ENCODE results near the gene SAMMSON. TPM values are rescaled to one million over a fixed set of nuclear protein-coding genes. Genes with fewer than 3 reads are reported as not detected.

SAMMSON gene
- total and polyA plus RNA-seq, 2 experiments from 2014 or later, result not detected

DNA sequence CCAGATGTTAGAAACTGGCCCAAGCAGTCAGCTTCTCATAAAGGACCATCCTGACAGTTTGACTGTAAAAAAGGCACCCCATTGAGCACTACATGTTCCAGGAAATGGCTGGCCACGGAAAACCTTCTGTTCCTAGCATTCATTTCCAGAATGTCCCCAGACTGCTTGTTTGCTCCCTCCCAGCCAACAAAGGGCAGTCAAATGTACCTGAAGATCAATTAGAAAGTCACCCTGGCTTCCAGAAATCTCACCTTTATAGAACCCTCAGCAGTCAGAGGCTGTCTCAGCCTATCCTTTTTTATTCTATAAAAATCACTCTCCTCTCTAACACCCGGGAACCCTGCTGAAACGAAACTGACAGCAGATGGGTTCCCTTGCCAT, 784 bp upstream of the SAMMSON start:
- H3K27me3 Mint-ChIP-seq (ENCODE audit: insufficient read depth, low read depth, poor library complexity), result peaks cover 4% of the 10 kb centered on the region
- Histone ChIP-seq H3K4me2 (no peak overlapping the region), H4K20me1 (replicated peaks; ENCODE audit: insufficient read depth) (no peaks in the 10 kb centered on the region), H3K9me2 (ENCODE audit: insufficient read depth) (no peaks in the 10 kb centered on the region), H3K79me2 (replicated peaks; ENCODE audit: insufficient read depth) (no peaks in the 10 kb centered on the region), H3K4me3 (no peak overlapping the region), H3K27me3 (ENCODE audit: insufficient read depth) (no peaks in the 10 kb centered on the region), H3F3A (replicated peaks; ENCODE audit: low read depth) (no peaks in the 10 kb centered on the region), H3K27ac (ENCODE audit: low read depth) (no peak overlapping the region), H2AFZ (no peak overlapping the region), H3K4me1 (ENCODE audit: insufficient read depth) (0 out of 2 replicates have a peak, but pooled peaks cover 3% of the 10 kb centered on the region), H3K36me3 (ENCODE audit: insufficient read depth) (no peaks in the 10 kb centered on the region)
- TF ChIP-seq, protein P1, sequence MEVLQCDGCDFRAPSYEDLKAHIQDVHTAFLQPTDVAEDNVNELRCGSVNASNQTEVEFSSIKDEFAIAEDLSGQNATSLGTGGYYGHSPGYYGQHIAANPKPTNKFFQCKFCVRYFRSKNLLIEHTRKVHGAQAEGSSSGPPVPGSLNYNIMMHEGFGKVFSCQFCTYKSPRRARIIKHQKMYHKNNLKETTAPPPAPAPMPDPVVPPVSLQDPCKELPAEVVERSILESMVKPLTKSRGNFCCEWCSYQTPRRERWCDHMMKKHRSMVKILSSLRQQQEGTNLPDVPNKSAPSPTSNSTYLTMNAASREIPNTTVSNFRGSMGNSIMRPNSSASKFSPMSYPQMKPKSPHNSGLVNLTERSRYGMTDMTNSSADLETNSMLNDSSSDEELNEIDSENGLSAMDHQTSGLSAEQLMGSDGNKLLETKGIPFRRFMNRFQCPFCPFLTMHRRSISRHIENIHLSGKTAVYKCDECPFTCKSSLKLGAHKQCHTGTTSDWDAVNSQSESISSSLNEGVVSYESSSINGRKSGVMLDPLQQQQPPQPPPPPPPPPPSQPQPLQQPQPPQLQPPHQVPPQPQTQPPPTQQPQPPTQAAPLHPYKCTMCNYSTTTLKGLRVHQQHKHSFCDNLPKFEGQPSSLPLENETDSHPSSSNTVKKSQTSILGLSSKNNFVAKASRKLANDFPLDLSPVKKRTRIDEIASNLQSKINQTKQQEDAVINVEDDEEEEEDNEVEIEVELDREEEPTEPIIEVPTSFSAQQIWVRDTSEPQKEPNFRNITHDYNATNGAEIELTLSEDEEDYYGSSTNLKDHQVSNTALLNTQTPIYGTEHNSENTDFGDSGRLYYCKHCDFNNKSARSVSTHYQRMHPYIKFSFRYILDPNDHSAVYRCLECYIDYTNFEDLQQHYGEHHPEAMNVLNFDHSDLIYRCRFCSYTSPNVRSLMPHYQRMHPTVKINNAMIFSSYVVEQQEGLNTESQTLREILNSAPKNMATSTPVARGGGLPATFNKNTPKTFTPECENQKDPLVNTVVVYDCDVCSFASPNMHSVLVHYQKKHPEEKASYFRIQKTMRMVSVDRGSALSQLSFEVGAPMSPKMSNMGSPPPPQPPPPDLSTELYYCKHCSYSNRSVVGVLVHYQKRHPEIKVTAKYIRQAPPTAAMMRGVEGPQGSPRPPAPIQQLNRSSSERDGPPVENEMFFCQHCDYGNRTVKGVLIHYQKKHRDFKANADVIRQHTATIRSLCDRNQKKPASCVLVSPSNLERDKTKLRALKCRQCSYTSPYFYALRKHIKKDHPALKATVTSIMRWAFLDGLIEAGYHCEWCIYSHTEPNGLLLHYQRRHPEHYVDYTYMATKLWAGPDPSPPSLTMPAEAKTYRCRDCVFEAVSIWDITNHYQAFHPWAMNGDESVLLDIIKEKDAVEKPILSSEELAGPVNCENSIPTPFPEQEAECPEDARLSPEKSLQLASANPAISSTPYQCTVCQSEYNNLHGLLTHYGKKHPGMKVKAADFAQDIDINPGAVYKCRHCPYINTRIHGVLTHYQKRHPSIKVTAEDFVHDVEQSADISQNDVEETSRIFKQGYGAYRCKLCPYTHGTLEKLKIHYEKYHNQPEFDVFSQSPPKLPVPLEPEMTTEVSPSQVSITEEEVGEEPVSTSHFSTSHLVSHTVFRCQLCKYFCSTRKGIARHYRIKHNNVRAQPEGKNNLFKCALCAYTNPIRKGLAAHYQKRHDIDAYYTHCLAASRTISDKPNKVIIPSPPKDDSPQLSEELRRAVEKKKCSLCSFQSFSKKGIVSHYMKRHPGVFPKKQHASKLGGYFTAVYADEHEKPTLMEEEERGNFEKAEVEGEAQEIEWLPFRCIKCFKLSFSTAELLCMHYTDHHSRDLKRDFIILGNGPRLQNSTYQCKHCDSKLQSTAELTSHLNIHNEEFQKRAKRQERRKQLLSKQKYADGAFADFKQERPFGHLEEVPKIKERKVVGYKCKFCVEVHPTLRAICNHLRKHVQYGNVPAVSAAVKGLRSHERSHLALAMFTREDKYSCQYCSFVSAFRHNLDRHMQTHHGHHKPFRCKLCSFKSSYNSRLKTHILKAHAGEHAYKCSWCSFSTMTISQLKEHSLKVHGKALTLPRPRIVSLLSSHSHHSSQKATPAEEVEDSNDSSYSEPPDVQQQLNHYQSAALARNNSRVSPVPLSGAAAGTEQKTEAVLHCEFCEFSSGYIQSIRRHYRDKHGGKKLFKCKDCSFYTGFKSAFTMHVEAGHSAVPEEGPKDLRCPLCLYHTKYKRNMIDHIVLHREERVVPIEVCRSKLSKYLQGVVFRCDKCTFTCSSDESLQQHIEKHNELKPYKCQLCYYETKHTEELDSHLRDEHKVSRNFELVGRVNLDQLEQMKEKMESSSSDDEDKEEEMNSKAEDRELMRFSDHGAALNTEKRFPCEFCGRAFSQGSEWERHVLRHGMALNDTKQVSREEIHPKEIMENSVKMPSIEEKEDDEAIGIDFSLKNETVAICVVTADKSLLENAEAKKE (CRISPR knock-in tag; IDR thresholded peaks at IDR 0.05), result 0 out of 2 replicates have a peak, but pooled peaks have one; percentile 16
- no peak for TF ChIP-seq POLR2AphosphoS5 (IDR thresholded peaks at IDR 0.05; ENCODE audit: low read depth)
- ATAC-seq, result no peak; the same call in 2 of the 3 replicates
- H3K36me3 Mint-ChIP-seq (ENCODE audit: low read depth), result no peaks in the 10 kb centered on the region
- DNase-seq (ENCODE audit: low spot score), result peak; percentile 26
- no peak overlapping the region for H3K27ac Mint-ChIP-seq
- no peak overlapping the region for H3K4me3 Mint-ChIP-seq
- H3K9me3 Mint-ChIP-seq, result no peaks in the 10 kb centered on the region
- H3K4me1 Mint-ChIP-seq, result peaks cover 26% of the 10 kb centered on the region

DNA sequence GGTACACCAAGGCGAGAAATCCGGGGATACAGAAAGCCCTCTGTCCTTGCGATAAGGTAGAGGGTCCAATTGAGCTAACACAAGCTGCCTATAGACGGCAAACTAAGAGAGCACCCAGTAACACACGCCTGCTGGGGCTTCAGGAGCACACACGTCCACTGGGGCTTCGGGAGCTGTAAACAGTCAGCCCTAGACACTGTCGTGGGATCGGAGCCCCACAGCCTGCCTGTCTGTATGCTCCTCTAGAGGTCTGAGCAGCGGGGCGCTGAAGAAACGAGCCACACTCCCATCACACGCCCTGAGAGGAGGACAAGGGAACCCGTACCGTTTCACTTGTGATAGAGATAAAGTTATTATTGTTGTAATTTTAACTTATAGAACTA, 486 bp downstream of the SAMMSON start:
- H3K27ac ChIP-seq (ENCODE audit: low read depth), result no peak overlapping the region

More for the DNA sequence above, 486 bp downstream of the SAMMSON start:
- Histone ChIP-seq H3K79me2 (replicated peaks; ENCODE audit: insufficient read depth) (no peaks in the 10 kb centered on the region), H3K36me3 (ENCODE audit: insufficient read depth) (no peaks in the 10 kb centered on the region), H3K4me3 (no peak overlapping the region), H3F3A (replicated peaks; ENCODE audit: low read depth) (no peaks in the 10 kb centered on the region), H3K4me1 (ENCODE audit: insufficient read depth) (0 out of 2 replicates have a peak, but pooled peaks cover 3% of the 10 kb centered on the region), H2AFZ (peak overlapping the region; percentile 57), H3K4me2 (no peak overlapping the region), H3K9me2 (ENCODE audit: insufficient read depth) (no peaks in the 10 kb centered on the region), H3K27me3 (ENCODE audit: insufficient read depth) (no peaks in the 10 kb centered on the region), H4K20me1 (replicated peaks; ENCODE audit: insufficient read depth) (no peaks in the 10 kb centered on the region)
- no peak for TF ChIP-seq CREB1 (CRISPR knock-in tag; IDR thresholded peaks at IDR 0.05; ENCODE audit: low read depth)
- TF ChIP-seq, protein P2, sequence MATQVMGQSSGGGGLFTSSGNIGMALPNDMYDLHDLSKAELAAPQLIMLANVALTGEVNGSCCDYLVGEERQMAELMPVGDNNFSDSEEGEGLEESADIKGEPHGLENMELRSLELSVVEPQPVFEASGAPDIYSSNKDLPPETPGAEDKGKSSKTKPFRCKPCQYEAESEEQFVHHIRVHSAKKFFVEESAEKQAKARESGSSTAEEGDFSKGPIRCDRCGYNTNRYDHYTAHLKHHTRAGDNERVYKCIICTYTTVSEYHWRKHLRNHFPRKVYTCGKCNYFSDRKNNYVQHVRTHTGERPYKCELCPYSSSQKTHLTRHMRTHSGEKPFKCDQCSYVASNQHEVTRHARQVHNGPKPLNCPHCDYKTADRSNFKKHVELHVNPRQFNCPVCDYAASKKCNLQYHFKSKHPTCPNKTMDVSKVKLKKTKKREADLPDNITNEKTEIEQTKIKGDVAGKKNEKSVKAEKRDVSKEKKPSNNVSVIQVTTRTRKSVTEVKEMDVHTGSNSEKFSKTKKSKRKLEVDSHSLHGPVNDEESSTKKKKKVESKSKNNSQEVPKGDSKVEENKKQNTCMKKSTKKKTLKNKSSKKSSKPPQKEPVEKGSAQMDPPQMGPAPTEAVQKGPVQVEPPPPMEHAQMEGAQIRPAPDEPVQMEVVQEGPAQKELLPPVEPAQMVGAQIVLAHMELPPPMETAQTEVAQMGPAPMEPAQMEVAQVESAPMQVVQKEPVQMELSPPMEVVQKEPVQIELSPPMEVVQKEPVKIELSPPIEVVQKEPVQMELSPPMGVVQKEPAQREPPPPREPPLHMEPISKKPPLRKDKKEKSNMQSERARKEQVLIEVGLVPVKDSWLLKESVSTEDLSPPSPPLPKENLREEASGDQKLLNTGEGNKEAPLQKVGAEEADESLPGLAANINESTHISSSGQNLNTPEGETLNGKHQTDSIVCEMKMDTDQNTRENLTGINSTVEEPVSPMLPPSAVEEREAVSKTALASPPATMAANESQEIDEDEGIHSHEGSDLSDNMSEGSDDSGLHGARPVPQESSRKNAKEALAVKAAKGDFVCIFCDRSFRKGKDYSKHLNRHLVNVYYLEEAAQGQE (IDR thresholded peaks at IDR 0.05; ENCODE audit: unreplicated experiment), result no peak
- no peak for TF ChIP-seq POLR2AphosphoS5 (IDR thresholded peaks at IDR 0.05; ENCODE audit: low read depth)
- TF ChIP-seq JUNB (IDR thresholded peaks at IDR 0.05; ENCODE audit: unreplicated experiment), result no peak
- TF ChIP-seq ZNF114 (CRISPR knock-in tag; IDR thresholded peaks at IDR 0.05), result no peak
- TF ChIP-seq STAT1 (IDR thresholded peaks at IDR 0.05; ENCODE audit: unreplicated experiment), result no peak
- TF ChIP-seq, protein P3, sequence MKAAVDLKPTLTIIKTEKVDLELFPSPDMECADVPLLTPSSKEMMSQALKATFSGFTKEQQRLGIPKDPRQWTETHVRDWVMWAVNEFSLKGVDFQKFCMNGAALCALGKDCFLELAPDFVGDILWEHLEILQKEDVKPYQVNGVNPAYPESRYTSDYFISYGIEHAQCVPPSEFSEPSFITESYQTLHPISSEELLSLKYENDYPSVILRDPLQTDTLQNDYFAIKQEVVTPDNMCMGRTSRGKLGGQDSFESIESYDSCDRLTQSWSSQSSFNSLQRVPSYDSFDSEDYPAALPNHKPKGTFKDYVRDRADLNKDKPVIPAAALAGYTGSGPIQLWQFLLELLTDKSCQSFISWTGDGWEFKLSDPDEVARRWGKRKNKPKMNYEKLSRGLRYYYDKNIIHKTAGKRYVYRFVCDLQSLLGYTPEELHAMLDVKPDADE (IDR thresholded peaks at IDR 0.05), result no peak
- no peak overlapping the region for H3K27ac Mint-ChIP-seq
- no peak overlapping the region for H3K4me3 Mint-ChIP-seq
- DNase-seq (ENCODE audit: low spot score) (peak; percentile 3), ATAC-seq (peak; percentile 41; the same call in 2 of the 3 replicates)
- no peaks in the 10 kb centered on the region for H3K9me3 Mint-ChIP-seq
- no peaks in the 10 kb centered on the region for H3K36me3 Mint-ChIP-seq (ENCODE audit: low read depth)
- H3K4me1 Mint-ChIP-seq, result peaks cover 26% of the 10 kb centered on the region
- H3K27me3 Mint-ChIP-seq (ENCODE audit: insufficient read depth, low read depth, poor library complexity), result peaks cover 4% of the 10 kb centered on the region

All from GM23338 (cell line).